Activated CD8-positive, alpha-beta T cell treated with anti-CD3 and anti-CD28 coated beads, Interleukin-2, amount 10 ng/mL, durations not matched to agents 7 days and 5 days (primary cell): ENCODE measurements around the gene FXR2. TPM values are rescaled to one million over a fixed set of nuclear protein-coding genes. Genes with fewer than 3 reads are reported as not detected.

Experiments used
- ATAC-seq: fragments of 150-1000 bp; cut with Tn5 transposase; one replicate; pipeline ENCODE4 v1.10.0; 2021; ENCODE audit warnings: moderate library complexity
- CTCF ChIA-PET: fragments of 350-600 bp; sonication (Branson Sonifier 250); formaldehyde crosslinking; loops from one replicate; lab custom pipeline; 2021; ENCODE audit warnings: antibody characterized with exemption; lab: Charles Lee
- POLR2A ChIA-PET: fragments of 350-600 bp; sonication (Branson Sonifier 250); formaldehyde crosslinking; loops from one replicate; lab custom pipeline; 2021; ENCODE audit warnings: antibody characterized with exemption; lab: Charles Lee
- DNase-seq: peaks from one replicate; pipeline ENCODE4 v3.0.0-alpha.2; 2020
- H3K27ac Mint-ChIP-seq: one replicate; pipeline ENCODE4 v1.8.0; 2021; ENCODE audit warnings: mild to moderate bottlenecking, mixed read lengths
- H3K27me3 Mint-ChIP-seq: one replicate; pipeline ENCODE4 v1.8.0; 2021; ENCODE audit warnings: low read depth, mixed read lengths
- H3K36me3 Mint-ChIP-seq: one replicate; pipeline ENCODE4 v1.8.0; 2021; ENCODE audit warnings: low read depth, mixed read lengths
- H3K4me1 Mint-ChIP-seq: one replicate; pipeline ENCODE4 v1.8.0; 2021; ENCODE audit warnings: low read depth, mixed read lengths
- H3K4me3 Mint-ChIP-seq: one replicate; pipeline ENCODE4 v1.8.0; 2021; ENCODE audit warnings: mild to moderate bottlenecking, mixed read lengths
- H3K9me3 Mint-ChIP-seq: one replicate; pipeline ENCODE4 v1.8.0; 2022; ENCODE audit warnings: mixed read lengths; ENCODE audit not compliant: insufficient read depth
- total RNA-seq, 2 experiments: library from RNA; stranded (reverse); gene quantifications; one replicate each; pipeline ENCODE4 v1.2.3, GENCODE V29; 2021

FXR2 gene
- total RNA-seq, 2 experiments from 2014 or later: 27.6 to 31.8 TPM

DNA sequence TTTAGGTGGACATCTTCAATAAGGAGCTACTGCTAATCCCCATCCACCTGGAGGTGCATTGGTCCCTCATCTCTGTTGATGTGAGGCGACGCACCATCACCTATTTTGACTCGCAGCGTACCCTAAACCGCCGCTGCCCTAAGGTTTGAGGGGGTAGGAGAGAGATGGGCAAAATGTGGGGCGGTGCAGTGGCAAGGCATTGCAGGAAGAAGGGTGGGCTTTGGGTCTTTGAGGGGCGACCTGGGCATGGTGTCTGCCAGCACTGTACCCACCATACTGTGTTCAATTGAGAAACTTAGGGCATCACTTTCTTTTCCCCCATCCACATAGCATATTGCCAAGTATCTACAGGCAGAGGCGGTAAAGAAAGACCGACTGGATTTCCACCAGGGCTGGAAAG is 44.3 kb downstream of the FXR2 start:
- H3K36me3 Mint-ChIP-seq: peaks cover 67% of the 10 kb centered on the region
- H3K27me3 Mint-ChIP-seq: no peaks in the 10 kb centered on the region
- CTCF ChIA-PET: interaction anchor here (0.9 to 7.6 kb wide), 5 partner anchors 9 to 118 kb away, joined by 3 to 43 read pairs (median 9); partner anchors contain the start of genes SENP3, SOX15, TP53 and WRAP53

DNA sequence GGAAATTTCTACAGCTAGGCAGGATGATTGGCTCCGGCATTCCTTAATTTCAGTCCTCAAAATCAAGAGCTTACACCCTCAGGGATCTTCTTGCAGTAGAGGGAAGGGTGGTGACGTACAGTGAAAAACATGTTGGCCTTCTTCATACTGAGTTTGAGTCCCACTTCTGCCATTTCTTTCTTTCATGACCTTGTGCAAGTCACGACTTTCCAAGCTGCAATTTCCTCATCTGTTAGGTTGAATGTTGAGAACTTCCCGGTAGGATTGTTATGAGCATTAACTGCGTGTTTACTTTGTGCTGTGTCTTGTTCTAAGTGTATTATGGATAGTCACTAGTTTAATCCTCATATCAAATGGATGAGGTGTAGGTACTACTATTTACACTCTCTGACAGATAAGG is 45.1 kb downstream of the FXR2 start:
- H3K4me3 Mint-ChIP-seq: no peak overlapping the region
- peaks cover 65% of the 10 kb centered on the region for H3K36me3 Mint-ChIP-seq
- H3K4me1 Mint-ChIP-seq: peaks cover 30% of the 10 kb centered on the region
- H3K27me3 Mint-ChIP-seq: no peaks in the 10 kb centered on the region
- DNase-seq (no peak), ATAC-seq (no peak)
- ChIA-PET POLR2A (interaction anchor here (0.7 to 7.4 kb wide), 3 partner anchors 13 to 276 kb away, joined by 3 to 105 read pairs (median 3); partner anchors contain the start of genes CD68 and MPDU1), CTCF (interaction anchor here (2.7 to 7.6 kb wide), 2 partner anchors 8 to 20 kb away, joined by 10 to 43 read pairs; partner anchors contain the start of genes SENP3 and SOX15)
- no peaks in the 10 kb centered on the region for H3K9me3 Mint-ChIP-seq
- H3K27ac Mint-ChIP-seq: no peak overlapping the region

More for the DNA sequence above, 44.3 kb downstream of the FXR2 start:
- ATAC-seq: no peak
- Mint-ChIP-seq H3K27ac (peak overlapping the region; percentile 69), H3K4me3 (no peak overlapping the region), H3K4me1 (peaks cover 38% of the 10 kb centered on the region), H3K9me3 (no peaks in the 10 kb centered on the region)
- POLR2A ChIA-PET: interaction anchor here (0.7 to 7.4 kb wide), 5 partner anchors 9 to 275 kb away, joined by 3 to 105 read pairs (median 5); partner anchors contain the start of genes CD68, MPDU1, SENP3 and SOX15
- no peak for DNase-seq

DNA sequence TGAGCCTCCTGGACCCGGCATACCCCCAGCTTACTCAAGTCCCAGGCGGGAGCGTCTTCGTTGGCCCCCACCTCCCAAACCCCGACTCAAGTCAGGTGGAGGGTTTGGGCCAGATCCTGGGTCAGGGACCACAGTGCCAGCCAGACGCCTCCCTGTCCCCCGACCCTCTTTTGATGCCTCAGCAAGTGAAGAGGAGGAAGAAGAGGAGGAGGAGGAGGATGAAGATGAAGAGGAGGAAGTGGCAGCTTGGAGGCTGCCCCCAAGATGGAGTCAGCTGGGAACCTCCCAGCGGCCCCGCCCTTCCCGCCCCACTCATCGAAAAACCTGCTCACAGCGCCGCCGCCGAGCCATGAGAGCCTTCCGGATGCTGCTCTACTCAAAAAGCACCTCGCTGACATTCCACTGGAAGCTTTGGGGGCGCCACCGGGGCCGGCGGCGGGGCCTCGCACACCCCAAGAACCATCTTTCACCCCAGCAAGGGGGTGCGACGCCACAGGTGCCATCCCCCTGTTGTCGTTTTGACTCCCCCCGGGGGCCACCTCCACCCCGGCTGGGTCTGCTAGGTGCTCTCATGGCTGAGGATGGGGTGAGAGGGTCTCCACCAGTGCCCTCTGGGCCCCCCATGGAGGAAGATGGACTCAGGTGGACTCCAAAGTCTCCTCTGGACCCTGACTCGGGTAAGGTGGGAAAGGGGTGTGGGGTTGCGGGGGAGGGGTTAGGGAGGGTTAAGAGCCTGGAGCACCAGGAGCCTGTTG is 51.4 kb downstream of the FXR2 start:
- peaks cover 66% of the 10 kb centered on the region for H3K36me3 Mint-ChIP-seq
- peak overlapping the region; percentile 77 for H3K4me3 Mint-ChIP-seq
- ATAC-seq: no peak
- no peak overlapping the region for H3K27ac Mint-ChIP-seq
- DNase-seq: no peak
- H3K27me3 Mint-ChIP-seq: no peaks in the 10 kb centered on the region
- H3K9me3 Mint-ChIP-seq: no peaks in the 10 kb centered on the region
- ChIA-PET CTCF (interaction anchor here (3.7 to 3.8 kb wide), 2 partner anchors 9 to 125 kb away, joined by 37 to 43 read pairs; partner anchors contain the start of genes TP53 and WRAP53), POLR2A (interaction anchor here (0.6 to 3.2 kb wide), 4 partner anchors 9 to 21 kb away, joined by 3 to 13 read pairs (median 8); partner anchors contain the start of gene MPDU1)
- H3K4me1 Mint-ChIP-seq: peaks cover 44% of the 10 kb centered on the region

DNA sequence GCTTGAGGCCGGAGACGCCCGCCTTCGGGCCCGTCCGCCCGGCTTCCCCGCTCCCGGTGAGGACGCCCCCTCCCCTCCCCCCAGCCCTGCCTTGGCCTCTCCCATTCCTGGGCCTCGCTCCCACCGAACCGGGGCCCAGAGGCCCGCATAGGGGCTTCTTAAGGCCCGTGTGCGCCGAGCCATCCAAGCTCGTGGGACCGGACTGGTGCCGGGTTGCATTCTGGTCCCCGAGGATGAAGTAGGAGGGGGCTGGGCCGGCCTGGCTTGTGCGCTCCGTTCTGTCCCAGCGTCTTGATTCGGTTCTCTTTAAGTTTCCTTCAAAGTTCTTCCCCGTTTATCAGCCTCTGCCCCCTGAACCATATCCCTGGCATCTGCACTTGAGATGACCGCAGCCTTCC is 52.5 kb downstream of the FXR2 start:
- Mint-ChIP-seq H3K27me3 (no peaks in the 10 kb centered on the region), H3K4me1 (peaks cover 54% of the 10 kb centered on the region), H3K4me3 (peak overlapping the region; percentile 77), H3K9me3 (no peaks in the 10 kb centered on the region), H3K36me3 (peaks cover 62% of the 10 kb centered on the region), H3K27ac (peak overlapping the region; percentile 89)
- ATAC-seq (peak; percentile 7), DNase-seq (peak; percentile 38)
- POLR2A ChIA-PET: interaction anchor here (1.0 to 3.2 kb wide), 8 partner anchors 9 to 124 kb away, joined by 3 to 30 read pairs (median 12); partner anchors contain the start of genes CD68, MPDU1, POLR2A and TNFSF12
- CTCF ChIA-PET: interaction anchor here (0.7 to 6.1 kb wide), 8 partner anchors 10 to 238 kb away, joined by 3 to 264 read pairs (median 40); partner anchors contain the start of genes CD68, TMEM102, TP53 and WRAP53

DNA sequence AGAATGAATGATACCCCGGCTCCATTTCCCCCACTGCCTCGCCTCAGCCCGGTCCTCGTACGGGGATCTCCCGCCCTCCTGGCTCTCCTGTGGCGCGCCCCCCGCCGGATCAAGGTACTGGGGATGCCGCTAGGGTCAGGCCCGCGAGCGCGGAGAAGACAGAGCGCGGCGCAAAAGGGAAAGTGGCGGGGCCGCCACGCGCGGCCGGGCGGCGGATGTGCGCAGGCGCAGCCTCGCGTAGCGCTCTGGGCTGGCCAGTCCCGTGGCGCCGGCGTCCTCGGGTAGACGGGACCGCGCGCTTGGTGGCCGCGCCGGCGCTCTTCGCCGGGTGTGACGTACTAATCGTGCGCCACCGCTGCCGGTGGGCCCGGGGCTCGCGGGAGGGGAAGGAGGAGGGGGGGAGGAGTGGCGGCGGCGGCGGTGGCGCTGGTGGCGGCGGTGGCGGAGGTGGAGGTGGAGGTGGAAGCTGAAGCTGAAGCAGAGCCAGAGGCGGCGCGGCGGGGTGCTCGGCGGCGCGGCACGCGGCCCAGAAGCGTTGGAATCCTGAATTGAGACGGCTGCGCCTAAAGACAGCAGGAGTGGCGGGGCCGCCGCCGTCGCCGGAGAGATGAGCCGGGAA is 53.0 kb downstream of the FXR2 start, which contains the start of gene SENP3:
SENP3 (plus strand) TSS at position 331 of the 619 bp plus-strand sequence. CDS start 1,158 bp downstream, outside the sequence.
- H3K9me3 Mint-ChIP-seq: no peaks in the 10 kb centered on the region
- POLR2A ChIA-PET: interaction anchor here (0.7 to 3.2 kb wide), 17 partner anchors 10 to 126 kb away, joined by 3 to 32 read pairs (median 7); partner anchors contain the start of genes CD68, MPDU1, POLR2A and SOX15
- peak; percentile 86 for ATAC-seq
- H3K27ac Mint-ChIP-seq: peak within 1 kb of the TSS; percentile 89
- peaks cover 57% of the 10 kb centered on the region for H3K4me1 Mint-ChIP-seq
- peak within 1 kb of the TSS; percentile 77 for H3K4me3 Mint-ChIP-seq
- CTCF ChIA-PET: interaction anchor here (0.7 to 6.1 kb wide), 43 partner anchors 9 to 323 kb away, joined by 3 to 264 read pairs (median 7); partner anchors contain the start of genes ACAP1, CD68, FXR2 and KCTD11
- H3K27me3 Mint-ChIP-seq: no peaks in the 10 kb centered on the region
- peak; percentile 91 for DNase-seq
- H3K36me3 Mint-ChIP-seq: peaks cover 60% of the 10 kb centered on the region

DNA sequence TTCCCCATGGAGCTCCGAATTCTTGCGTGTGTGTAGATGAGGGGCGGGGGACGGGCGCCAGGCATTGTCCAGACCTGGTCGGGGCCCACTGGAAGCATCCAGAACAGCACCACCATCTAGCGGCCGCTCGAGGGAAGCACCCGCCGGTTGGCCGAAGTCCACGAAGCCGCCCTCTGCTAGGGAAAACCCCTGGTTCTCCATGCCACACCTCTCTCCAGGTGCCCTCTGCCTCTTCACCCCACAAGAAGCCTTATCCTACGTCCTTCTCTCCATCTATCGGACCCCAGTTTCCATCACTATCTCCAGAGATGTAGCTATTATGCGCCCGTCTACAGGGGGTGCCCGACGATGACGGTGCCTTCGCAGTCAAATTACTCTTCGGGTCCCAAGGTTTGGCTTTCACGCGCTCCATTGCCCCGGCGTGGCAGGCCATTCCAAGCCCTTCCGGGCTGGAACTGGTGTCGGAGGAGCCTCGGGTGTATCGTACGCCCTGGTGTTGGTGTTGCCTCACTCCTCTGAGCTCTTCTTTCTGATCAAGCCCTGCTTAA is 53.6 kb downstream of the FXR2 start:
- POLR2A ChIA-PET: interaction anchor here (0.7 to 3.2 kb wide), 19 partner anchors 9 to 224 kb away, joined by 3 to 32 read pairs (median 4); partner anchors contain the start of genes ACAP1, CD68, MPDU1 and POLR2A
- H3K27ac Mint-ChIP-seq: peak overlapping the region; percentile 87
- no peaks in the 10 kb centered on the region for H3K27me3 Mint-ChIP-seq
- H3K4me1 Mint-ChIP-seq: peaks cover 63% of the 10 kb centered on the region
- CTCF ChIA-PET: interaction anchor here (0.6 to 6.1 kb wide), 60 partner anchors 9 to 323 kb away, joined by 3 to 264 read pairs (median 6); partner anchors contain the start of genes ACAP1, CD68, CHRNB1 and FXR2
- DNase-seq (peak; percentile 91), ATAC-seq (peak; percentile 74)
- no peaks in the 10 kb centered on the region for H3K9me3 Mint-ChIP-seq
- H3K4me3 Mint-ChIP-seq: peak overlapping the region; percentile 77
- peaks cover 62% of the 10 kb centered on the region for H3K36me3 Mint-ChIP-seq

DNA sequence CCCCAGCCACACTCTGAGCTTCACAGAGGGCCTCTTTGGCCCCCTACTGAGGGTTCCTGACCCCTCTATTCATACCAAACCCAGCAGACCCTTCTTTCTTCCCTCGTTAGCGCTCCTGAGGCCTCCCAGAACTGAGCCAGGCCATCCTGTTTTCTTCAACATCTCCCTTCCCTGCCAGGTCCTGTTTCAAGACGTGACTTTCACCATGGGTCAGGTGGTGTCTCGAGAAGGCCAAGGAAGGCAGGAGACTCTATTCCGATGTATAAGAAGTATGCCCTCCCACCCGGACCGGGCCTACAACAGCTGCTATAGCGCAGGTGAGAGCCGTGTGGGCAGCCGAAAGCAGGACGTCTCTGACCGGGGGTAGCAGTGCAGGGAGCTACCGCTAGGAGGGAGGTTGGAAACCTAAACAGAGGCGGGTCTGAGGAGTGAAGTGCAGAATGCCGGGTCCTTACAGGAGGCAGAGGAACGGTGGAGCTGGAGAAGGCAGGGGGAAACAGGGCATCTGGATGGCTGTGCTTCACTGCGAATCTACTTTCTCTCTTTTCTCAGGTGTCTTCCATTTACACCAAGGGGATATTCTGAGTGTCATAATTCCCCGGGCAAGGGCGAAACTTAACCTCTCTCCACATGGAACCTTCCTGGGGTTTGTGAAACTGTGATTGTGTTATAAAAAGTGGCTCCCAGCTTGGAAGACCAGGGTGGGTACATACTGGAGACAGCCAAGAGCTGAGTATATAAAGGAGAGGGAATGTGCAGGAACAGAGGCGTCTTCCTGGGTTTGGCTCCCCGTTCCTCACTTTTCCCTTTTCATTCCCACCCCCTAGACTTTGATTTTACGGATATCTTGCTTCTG is 54.3 kb downstream of the FXR2 start:
- peak overlapping the region; percentile 87 for H3K27ac Mint-ChIP-seq
- CTCF ChIA-PET: interaction anchor here (0.6 to 6.1 kb wide), 61 partner anchors 8 to 322 kb away, joined by 3 to 264 read pairs (median 5); partner anchors contain the start of genes ACAP1, CD68, CHRNB1 and FXR2
- POLR2A ChIA-PET: interaction anchor here (0.7 to 3.2 kb wide), 19 partner anchors 8 to 224 kb away, joined by 3 to 32 read pairs (median 4); partner anchors contain the start of genes ACAP1, MPDU1, POLR2A and SOX15
- H3K4me1 Mint-ChIP-seq: peaks cover 67% of the 10 kb centered on the region
- H3K36me3 Mint-ChIP-seq: peaks cover 60% of the 10 kb centered on the region
- peak overlapping the region; percentile 77 for H3K4me3 Mint-ChIP-seq
- ATAC-seq (peak; percentile 25), DNase-seq (peak; percentile 75)
- H3K9me3 Mint-ChIP-seq: no peaks in the 10 kb centered on the region
- no peaks in the 10 kb centered on the region for H3K27me3 Mint-ChIP-seq

DNA sequence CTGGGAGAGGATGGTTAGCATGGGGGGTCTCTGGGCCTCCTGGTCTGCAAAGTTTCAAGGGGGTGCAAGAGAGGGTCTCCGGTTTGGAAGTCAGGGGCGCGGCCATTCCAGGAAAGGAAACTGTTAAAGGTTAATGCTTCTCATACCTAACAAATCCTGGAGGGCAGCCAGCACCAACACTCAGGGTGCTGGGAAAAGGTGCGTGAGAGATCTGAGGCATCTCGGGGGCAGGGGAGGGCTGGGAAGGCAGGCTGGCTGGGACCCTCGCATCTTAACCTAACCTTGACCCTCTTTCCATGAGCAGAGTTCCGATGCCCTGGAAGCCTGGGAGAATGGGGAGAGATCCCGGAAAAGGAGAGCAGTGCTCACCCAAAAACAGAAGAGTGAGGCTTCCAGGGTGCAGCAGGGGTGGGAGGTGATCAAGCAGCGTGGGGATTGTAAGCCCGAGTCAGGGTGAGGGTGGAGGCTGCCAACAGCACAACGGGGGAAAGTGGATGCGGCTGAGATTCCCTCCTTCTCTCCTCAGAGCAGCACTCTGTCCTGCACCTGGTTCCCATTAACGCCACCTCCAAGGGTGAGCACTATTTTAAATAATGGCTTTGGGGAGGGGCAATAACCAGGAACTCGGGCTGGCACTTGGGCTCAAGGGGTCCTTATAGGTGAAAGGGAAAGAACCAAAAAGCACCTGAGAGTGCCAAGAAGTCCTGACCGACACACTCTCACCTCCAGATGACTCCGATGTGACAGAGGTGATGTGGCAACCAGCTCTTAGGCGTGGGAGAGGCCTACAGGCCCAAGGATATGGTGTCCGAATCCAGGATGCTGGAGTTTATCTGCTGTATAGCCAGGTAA is 55.2 kb downstream of the FXR2 start:
- DNase-seq (no peak), ATAC-seq (no peak)
- peaks cover 73% of the 10 kb centered on the region for H3K4me1 Mint-ChIP-seq
- POLR2A ChIA-PET: interaction anchor here (0.7 to 3.2 kb wide), 9 partner anchors 7 to 223 kb away, joined by 3 to 32 read pairs (median 9); partner anchors contain the start of genes ACAP1, MPDU1, POLR2A and TNFSF12
- CTCF ChIA-PET: interaction anchor here (0.8 to 6.1 kb wide), 43 partner anchors 7 to 278 kb away, joined by 3 to 264 read pairs (median 7); partner anchors contain the start of genes CD68, CHRNB1, FXR2 and KCTD11
- peaks cover 58% of the 10 kb centered on the region for H3K36me3 Mint-ChIP-seq
- no peaks in the 10 kb centered on the region for H3K9me3 Mint-ChIP-seq
- H3K27ac Mint-ChIP-seq: peak overlapping the region; percentile 87
- no peaks in the 10 kb centered on the region for H3K27me3 Mint-ChIP-seq
- peak overlapping the region; percentile 77 for H3K4me3 Mint-ChIP-seq
